GM19043 (cell line): Measurements from ENCODE around the gene ATRNL1.
"Not testable (repeated sequence)": the region's sequence is repeated elsewhere in the genome, so short reads cannot be mapped to it uniquely, and the experiment has no call there.

Source experiments
- ATAC-seq: cut with Tn5 transposase; IDR thresholded peaks from one replicate; pipeline ENCODE4 v1.9.1; 2021; ENCODE audit warnings: low read depth; ENCODE audit not compliant: unreplicated experiment

Gene ATRNL1

GRCh38 chr10:115409347-115409746 is 316.2 kb downstream of the ATRNL1 start:
- ATAC-seq = no peak

- peak; percentile 82 for ATAC-seq
Measured at GRCh38 chr10:115417585-115418265, 324.6 kb downstream of the ATRNL1 start.

- ATAC-seq = no peak
Measured at GRCh38 chr10:115422624-115423023, 329.5 kb downstream of the ATRNL1 start.

- ATAC-seq = no peak
Measured at GRCh38 chr10:115427611-115428010, 334.4 kb downstream of the ATRNL1 start.

GRCh38 chr10:115432188-115432819 is 339.1 kb downstream of the ATRNL1 start:
- ATAC-seq = no peak

- ATAC-seq = no peak
Measured at GRCh38 chr10:115436999-115437398, 343.8 kb downstream of the ATRNL1 start.

GRCh38 chr10:115441907-115442545 is 348.9 kb downstream of the ATRNL1 start:
- ATAC-seq = no peak

GRCh38 chr10:115456812-115457211 is 363.6 kb downstream of the ATRNL1 start:
- no peak for ATAC-seq

- no peak for ATAC-seq
Measured at GRCh38 chr10:115483294-115483693, 390.1 kb downstream of the ATRNL1 start.

- ATAC-seq = no peak
Measured at GRCh38 chr10:115491526-115492140, 398.5 kb downstream of the ATRNL1 start.

- no peak for ATAC-seq
Measured at GRCh38 chr10:115503546-115503945, 410.4 kb downstream of the ATRNL1 start.

GRCh38 chr10:115514895-115515294 is 421.7 kb downstream of the ATRNL1 start:
- no peak for ATAC-seq

GRCh38 chr10:115525141-115525540 is 432.0 kb downstream of the ATRNL1 start:
- no peak for ATAC-seq

- ATAC-seq = not testable (repeated sequence)
Measured at GRCh38 chr10:115527682-115528081, 434.5 kb downstream of the ATRNL1 start.

GRCh38 chr10:115536401-115536800 is 443.2 kb downstream of the ATRNL1 start:
- not testable (repeated sequence) for ATAC-seq

GRCh38 chr10:115539142-115539762 is 446.1 kb downstream of the ATRNL1 start:
- ATAC-seq = no peak

GRCh38 chr10:115555887-115556402 is 462.8 kb downstream of the ATRNL1 start:
- ATAC-seq = no peak

GRCh38 chr10:115558252-115558651 is 465.1 kb downstream of the ATRNL1 start:
- ATAC-seq = no peak

- no peak for ATAC-seq
Measured at GRCh38 chr10:115566867-115567266, 473.7 kb downstream of the ATRNL1 start.

- ATAC-seq = no peak
Measured at GRCh38 chr10:115572740-115573455, 479.7 kb downstream of the ATRNL1 start.
